HEK293 (cell line): ENCODE measurements around the gene DMBX1.
A peak's percentile ranks its signal among the peaks of the same experiment; 100 is the strongest.

Experiments used
- OSR2 ChIP-seq: fragments of 450-650 bp; formaldehyde crosslinking; IDR thresholded peaks from 2 replicates; pipeline ENCODE4 v1.5.1; 2016; ENCODE audit warnings: missing biosample characterization, missing genetic modification characterization
- SP3 ChIP-seq: fragments of 450-650 bp; formaldehyde crosslinking; IDR thresholded peaks from 2 replicates; pipeline ENCODE4 v1.5.1; 2016; ENCODE audit warnings: missing biosample characterization, missing genetic modification characterization
- TCF7L2 ChIP-seq: IDR thresholded peaks from 2 replicates; pipeline ENCODE4 v1.6.1; 2011; ENCODE audit warnings: low read depth, mild to moderate bottlenecking, inconsistent platforms, low read length, moderate library complexity, borderline replicate concordance
- TSHZ1 ChIP-seq: fragments of 450-650 bp; formaldehyde crosslinking; IDR thresholded peaks from 2 replicates; pipeline ENCODE4 v1.5.1; 2016; ENCODE audit warnings: missing biosample characterization, missing genetic modification characterization, borderline replicate concordance
- ZBTB1 ChIP-seq: fragments of 450-650 bp; formaldehyde crosslinking; IDR thresholded peaks from 2 replicates; pipeline ENCODE4 v1.5.1; 2016; ENCODE audit warnings: missing biosample characterization, missing genetic modification characterization
- ZBTB11 ChIP-seq: fragments of 450-650 bp; formaldehyde crosslinking; conservative IDR thresholded peaks from 2 replicates; pipeline ENCODE4 v1.5.1; 2016; ENCODE audit warnings: low read depth, missing biosample characterization, missing genetic modification characterization
- ZNF138 ChIP-seq: fragments of 450-650 bp; formaldehyde crosslinking; IDR thresholded peaks from 2 replicates; pipeline ENCODE4 v1.5.1; 2016; ENCODE audit warnings: missing biosample characterization, missing genetic modification characterization, borderline replicate concordance
- ZNF169 ChIP-seq: fragments of 450-650 bp; formaldehyde crosslinking; IDR thresholded peaks from 2 replicates; pipeline ENCODE4 v1.5.1; 2016; ENCODE audit warnings: missing biosample characterization, missing genetic modification characterization
- ZNF175 ChIP-seq: fragments of 450-650 bp; formaldehyde crosslinking; IDR thresholded peaks from 2 replicates; pipeline ENCODE4 v1.5.1; 2016; ENCODE audit warnings: missing biosample characterization, missing genetic modification characterization
- ZNF266 ChIP-seq: fragments of 450-650 bp; formaldehyde crosslinking; IDR thresholded peaks from 2 replicates; pipeline ENCODE4 v1.5.1; 2016; ENCODE audit warnings: missing biosample characterization, missing genetic modification characterization, low read depth
- ZNF37A ChIP-seq: fragments of 450-650 bp; IDR thresholded peaks from 2 replicates; pipeline ENCODE4 v1.5.1; 2018; ENCODE audit warnings: missing biosample characterization, missing genetic modification characterization
- ZNF394 ChIP-seq: fragments of 450-650 bp; formaldehyde crosslinking; IDR thresholded peaks from 2 replicates; pipeline ENCODE4 v1.5.1; 2016; ENCODE audit warnings: missing biosample characterization, missing genetic modification characterization, mild to moderate bottlenecking, moderate library complexity, borderline replicate concordance
- ZNF473 ChIP-seq: fragments of 450-650 bp; formaldehyde crosslinking; IDR thresholded peaks from 2 replicates; pipeline ENCODE4 v1.5.1; 2017; ENCODE audit warnings: missing biosample characterization, missing genetic modification characterization
- ZNF518A ChIP-seq: fragments of 450-650 bp; formaldehyde crosslinking; conservative IDR thresholded peaks from 2 replicates; pipeline ENCODE4 v1.5.1; 2016; ENCODE audit warnings: low read depth, missing biosample characterization, missing genetic modification characterization
- ZNF555 ChIP-seq: fragments of 450-650 bp; formaldehyde crosslinking; conservative IDR thresholded peaks from 2 replicates; pipeline ENCODE4 v1.5.1; 2017; ENCODE audit warnings: missing biosample characterization, mild to moderate bottlenecking, missing genetic modification characterization, inconsistent platforms
- ZNF560 ChIP-seq: fragments of 450-650 bp; formaldehyde crosslinking; IDR thresholded peaks from 2 replicates; pipeline ENCODE4 v1.5.1; 2017; ENCODE audit warnings: missing biosample characterization, missing genetic modification characterization, borderline replicate concordance
- ZNF626 ChIP-seq: fragments of 450-650 bp; sonication (Bioruptor Pico); formaldehyde crosslinking; IDR thresholded peaks from 2 replicates; pipeline ENCODE4 v1.5.1; 2018; ENCODE audit warnings: missing biosample characterization, missing genetic modification characterization, inconsistent platforms
- ZNF629 ChIP-seq: fragments of 450-650 bp; formaldehyde crosslinking; IDR thresholded peaks from 2 replicates; pipeline ENCODE4 v1.5.1; 2017; ENCODE audit warnings: missing biosample characterization, missing genetic modification characterization
- ZNF639 ChIP-seq: fragments of 450-650 bp; formaldehyde crosslinking; IDR thresholded peaks from 2 replicates; pipeline ENCODE4 v1.5.1; 2016; ENCODE audit warnings: missing biosample characterization, missing genetic modification characterization
- ZNF660 ChIP-seq: fragments of 450-650 bp; IDR thresholded peaks from 2 replicates; pipeline ENCODE4 v1.5.1; 2018; ENCODE audit warnings: missing biosample characterization, mild to moderate bottlenecking, missing genetic modification characterization
- ZNF670 ChIP-seq: fragments of 450-650 bp; formaldehyde crosslinking; IDR thresholded peaks from 2 replicates; pipeline ENCODE4 v1.5.1; 2016; ENCODE audit warnings: missing biosample characterization, missing genetic modification characterization, low read depth
- ZNF76 ChIP-seq: fragments of 450-650 bp; formaldehyde crosslinking; IDR thresholded peaks from 2 replicates; pipeline ENCODE4; 2016; ENCODE audit warnings: low read depth, missing biosample characterization, missing genetic modification characterization, borderline replicate concordance
- ZNF777 ChIP-seq: fragments of 450-650 bp; formaldehyde crosslinking; IDR thresholded peaks from 2 replicates; pipeline ENCODE4 v1.5.1; 2017; ENCODE audit warnings: missing biosample characterization, missing genetic modification characterization, borderline replicate concordance
- ZNF792 ChIP-seq: fragments of 450-650 bp; formaldehyde crosslinking; IDR thresholded peaks from 2 replicates; pipeline ENCODE4 v1.5.1; 2016; ENCODE audit warnings: missing biosample characterization, missing genetic modification characterization
- TF ChIP-seq, protein P1 (sequence below): fragments of 450-650 bp; formaldehyde crosslinking; IDR thresholded peaks from 2 replicates; pipeline ENCODE4 v1.5.1; 2017; ENCODE audit warnings: missing biosample characterization, missing genetic modification characterization

Gene DMBX1

DNA sequence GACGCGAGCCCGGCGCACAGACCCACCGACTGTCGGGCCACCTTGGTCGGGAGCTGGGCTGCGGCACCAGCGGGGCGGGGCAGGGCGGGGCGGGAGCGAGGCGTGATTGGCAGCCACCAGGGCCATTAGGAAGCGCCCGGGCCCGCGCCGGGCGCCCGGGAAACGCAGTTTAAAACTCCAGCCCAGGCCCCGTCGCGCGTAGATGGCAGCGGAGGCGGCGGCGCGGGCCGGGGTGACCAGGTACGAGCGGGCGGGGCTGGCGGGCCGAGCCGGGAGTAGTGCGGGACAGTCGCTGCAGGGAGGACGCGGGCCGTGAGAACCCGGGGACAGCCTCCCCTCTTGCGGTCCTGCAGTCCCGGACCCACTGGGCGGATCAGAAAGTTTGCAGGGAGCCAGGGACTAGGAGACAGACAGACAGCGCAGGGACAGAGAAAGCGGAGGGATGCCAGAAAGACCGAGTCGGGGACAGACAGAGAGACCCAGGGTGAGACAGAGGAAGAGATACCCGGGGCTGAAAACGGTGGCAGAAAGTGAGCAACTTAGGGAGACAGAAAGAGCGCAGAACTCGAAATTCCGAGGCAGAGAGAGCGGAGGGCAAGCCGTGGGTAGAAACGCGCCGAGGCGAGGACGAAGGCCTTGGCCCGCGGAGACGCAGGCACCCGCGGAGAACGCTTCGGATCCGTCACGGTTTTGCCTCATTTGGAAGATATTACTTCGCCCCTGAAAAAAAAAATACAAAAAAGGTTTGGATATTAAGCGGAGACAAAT, at the start of gene DMBX1 (continued):
- TF ChIP-seq TSHZ1 (tag by site-specific recombination) (no peak), ZNF266 (tag by site-specific recombination) (no peak), TCF7L2 (no peak), SP3 (tag by site-specific recombination) (peak; percentile 69), ZNF555 (tag by site-specific recombination) (no peak), ZNF629 (tag by site-specific recombination) (no peak), ZNF175 (tag by site-specific recombination) (no peak), ZNF639 (tag by site-specific recombination) (no peak), ZBTB1 (tag by site-specific recombination) (no peak), ZNF394 (tag by site-specific recombination) (no peak), ZNF37A (tag by site-specific recombination) (no peak), ZNF777 (no peak), ZNF473 (tag by site-specific recombination) (no peak), ZBTB11 (tag by site-specific recombination) (0 out of 2 replicates have a peak, but pooled peaks have one; percentile 3), ZNF792 (tag by site-specific recombination) (no peak), ZNF518A (tag by site-specific recombination) (no peak), ZNF76 (tag by site-specific recombination) (no peak; the same call in 1 of the 2 replicates), ZNF560 (tag by site-specific recombination) (no peak), ZNF670 (tag by site-specific recombination) (no peak), ZNF626 (tag by site-specific recombination) (no peak), ZNF138 (tag by site-specific recombination) (no peak), ZNF660 (tag by site-specific recombination) (0 out of 2 replicates have a peak, but pooled peaks have one; percentile 33), ZNF169 (tag by site-specific recombination) (no peak), OSR2 (tag by site-specific recombination) (no peak)
- TF ChIP-seq, protein P1, sequence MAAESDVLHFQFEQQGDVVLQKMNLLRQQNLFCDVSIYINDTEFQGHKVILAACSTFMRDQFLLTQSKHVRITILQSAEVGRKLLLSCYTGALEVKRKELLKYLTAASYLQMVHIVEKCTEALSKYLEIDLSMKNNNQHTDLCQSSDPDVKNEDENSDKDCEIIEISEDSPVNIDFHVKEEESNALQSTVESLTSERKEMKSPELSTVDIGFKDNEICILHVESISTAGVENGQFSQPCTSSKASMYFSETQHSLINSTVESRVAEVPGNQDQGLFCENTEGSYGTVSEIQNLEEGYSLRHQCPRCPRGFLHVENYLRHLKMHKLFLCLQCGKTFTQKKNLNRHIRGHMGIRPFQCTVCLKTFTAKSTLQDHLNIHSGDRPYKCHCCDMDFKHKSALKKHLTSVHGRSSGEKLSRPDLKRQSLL (tag by site-specific recombination): no peak
